CD14-positive monocyte (primary cell): ENCODE data around the gene PSD. TPM values are rescaled to one million over a fixed set of nuclear protein-coding genes. Genes with fewer than 3 reads are reported as not detected.

ENCODE experiments used
- DNase-seq, 3 donors: peaks; one replicate each; pipeline ENCODE4 v3.0.0-alpha.2; 2011 to 2022
- H2AFZ ChIP-seq: 2 replicates; pipeline ENCODE4 v1.6.0; 2012; ENCODE audit warnings: mild to moderate bottlenecking, low read depth, low read length, inconsistent platforms; ENCODE audit not compliant: insufficient read depth, poor library complexity, severe bottlenecking
- H3K27ac ChIP-seq, 2 donors: 1 replicate in 1 of 2; 2 replicates in 1 of 2; pipeline ENCODE4 v1.5.1; 2012 to 2013; ENCODE audit warnings: low read length in 2 of 2, control low read depth in 1 of 2, inconsistent platforms in 1 of 2, low read depth in 1 of 2, mild to moderate bottlenecking in 1 of 2
- H3K27me3 ChIP-seq, 2 donors: one replicate each; pipeline versions ENCODE4 v1.6.0 to v1.6.1; 2011 to 2013; ENCODE audit warnings: low read length in 2 of 2; ENCODE audit not compliant: control insufficient read depth in 2 of 2, insufficient read depth in 2 of 2
- H3K36me3 ChIP-seq, 2 donors: replicated peaks in 1 of 2; 1 replicate in 1 of 2; 2 replicates in 1 of 2; pipeline versions ENCODE4 v1.5.1 to v1.6.1; 2012 to 2013; ENCODE audit warnings: low read length in 2 of 2, control low read depth in 1 of 2, inconsistent platforms in 1 of 2, mild to moderate bottlenecking in 1 of 2; ENCODE audit not compliant: insufficient read depth in 2 of 2, control insufficient read depth in 1 of 2
- H3K4me1 ChIP-seq, 2 donors: 1 replicate in 1 of 2; 2 replicates in 1 of 2; pipeline versions ENCODE4 v1.5.1 to v1.6.1; 2012 to 2013; ENCODE audit warnings: low read length in 2 of 2, control low read depth in 1 of 2, inconsistent platforms in 1 of 2, mild to moderate bottlenecking in 1 of 2, moderate library complexity in 1 of 2; ENCODE audit not compliant: insufficient read depth in 2 of 2, control insufficient read depth in 1 of 2
- H3K4me2 ChIP-seq: replicated peaks from 2 replicates; pipeline ENCODE3; 2012; ENCODE audit warnings: low read length, moderate library complexity, mild to moderate bottlenecking; ENCODE audit not compliant: poor library complexity, severe bottlenecking; ENCODE audit errors: extremely low read depth
- H3K4me3 ChIP-seq, 3 experiments: fragments of 200-600 bp in 1 of 3; sonication (generic) in 1 of 3; replicated peaks in 1 of 3; 1 replicate in 2 of 3; 2 replicates in 1 of 3; pipeline ENCODE4 v1.5.1; 2011 to 2013; ENCODE audit warnings: low read length in 3 of 3, mild to moderate bottlenecking in 3 of 3, control low read depth in 2 of 3, low read depth in 2 of 3, inconsistent platforms in 1 of 3, moderate library complexity in 1 of 3
- H3K79me2 ChIP-seq: 2 replicates; pipeline ENCODE4 v1.6.0; 2012; ENCODE audit warnings: mild to moderate bottlenecking, control low read depth, inconsistent platforms, low read length, moderate library complexity; ENCODE audit not compliant: insufficient read depth
- H3K9ac ChIP-seq: 2 replicates; pipeline ENCODE4 v1.6.0; 2017; ENCODE audit warnings: low read length, mild to moderate bottlenecking; ENCODE audit not compliant: insufficient read depth, poor library complexity, severe bottlenecking
- H3K9me3 ChIP-seq, 2 donors: replicated peaks in 1 of 2; 1 replicate in 1 of 2; 2 replicates in 1 of 2; pipeline versions ENCODE4 v1.5.1 to v1.6.1; 2012 to 2013; ENCODE audit warnings: low read length in 2 of 2, control low read depth in 1 of 2; ENCODE audit not compliant: control insufficient read depth in 1 of 2, insufficient read depth in 1 of 2
- H4K20me1 ChIP-seq: 2 replicates; pipeline ENCODE4 v1.6.0; 2012; ENCODE audit warnings: mild to moderate bottlenecking, low read length, control low read depth, moderate library complexity; ENCODE audit not compliant: insufficient read depth
- H3K27ac Mint-ChIP-seq, 7 donors: one replicate each; pipeline ENCODE4 v1.8.0; 2020; ENCODE audit warnings: mild to moderate bottlenecking in 7 of 7, mixed read lengths in 7 of 7, moderate library complexity in 6 of 7, inconsistent platforms in 2 of 7
- H3K27me3 Mint-ChIP-seq, 3 donors: one replicate each; pipeline ENCODE4 v1.8.0; 2021 to 2022; ENCODE audit warnings: low read depth in 3 of 3, mild to moderate bottlenecking in 3 of 3, mixed read lengths in 3 of 3, moderate library complexity in 3 of 3, inconsistent platforms in 1 of 3
- H3K36me3 Mint-ChIP-seq, 2 donors: one replicate each; pipeline ENCODE4 v1.8.0; 2020; ENCODE audit warnings: mixed read lengths in 2 of 2, inconsistent platforms in 1 of 2, mild to moderate bottlenecking in 1 of 2
- H3K4me1 Mint-ChIP-seq: one replicate; pipeline ENCODE4 v1.8.0; 2020; ENCODE audit warnings: mild to moderate bottlenecking, mixed read lengths
- H3K4me3 Mint-ChIP-seq, 2 donors: one replicate each; pipeline ENCODE4 v1.8.0; 2020; ENCODE audit warnings: mild to moderate bottlenecking in 2 of 2, mixed read lengths in 2 of 2, moderate library complexity in 1 of 2
- H3K9me3 Mint-ChIP-seq, 7 donors: one replicate each; pipeline ENCODE4 v1.8.0; 2020 to 2022; ENCODE audit warnings: mixed read lengths in 7 of 7, mild to moderate bottlenecking in 6 of 7, moderate library complexity in 6 of 7, inconsistent platforms in 2 of 7
- whole genome bisulfite sequencing: methylation state at CpG from one replicate; pipeline ENCODE4 v1.1.5; 2013; ENCODE audit warnings: missing lambda C conversion rate; ENCODE audit not compliant: insufficient coverage; 5-methylcytosine and 5-hydroxymethylcytosine counted together
- intact Hi-C, 2 donors: fragments of 100-400 bp; cut with micrococcal nuclease; formaldehyde crosslinking; loops; one replicate each; pipeline versions ENCODE4 v1.15.0 to v1.15.1; 2023
- polyA plus RNA-seq, 3 donors: library from polyadenylated mRNA; depleted of rRNA in 1 of 3; unstranded in 2 of 3; stranded (reverse) in 1 of 3; fragments of 300-500 nt in 2 of 3; fragments of >200 nt in 1 of 3; fragmentation: Illumina TruSeq in 2 of 3; gene quantifications; 1 replicate in 2 of 3; 2 replicates in 1 of 3; pipeline ENCODE4 v1.2.3, GENCODE V29; 2012 to 2021
- TF ChIP-seq, protein P1 (sequence below): fragments of 200-600 bp; IDR thresholded peaks from one replicate; pipeline ENCODE4 v1.8.0; 2022; ENCODE audit warnings: antibody characterized with exemption, mild to moderate bottlenecking

PSD gene
- polyA plus RNA-seq, 3 donors: 0.27 to 1.5 (median 1.1) TPM

DNA sequence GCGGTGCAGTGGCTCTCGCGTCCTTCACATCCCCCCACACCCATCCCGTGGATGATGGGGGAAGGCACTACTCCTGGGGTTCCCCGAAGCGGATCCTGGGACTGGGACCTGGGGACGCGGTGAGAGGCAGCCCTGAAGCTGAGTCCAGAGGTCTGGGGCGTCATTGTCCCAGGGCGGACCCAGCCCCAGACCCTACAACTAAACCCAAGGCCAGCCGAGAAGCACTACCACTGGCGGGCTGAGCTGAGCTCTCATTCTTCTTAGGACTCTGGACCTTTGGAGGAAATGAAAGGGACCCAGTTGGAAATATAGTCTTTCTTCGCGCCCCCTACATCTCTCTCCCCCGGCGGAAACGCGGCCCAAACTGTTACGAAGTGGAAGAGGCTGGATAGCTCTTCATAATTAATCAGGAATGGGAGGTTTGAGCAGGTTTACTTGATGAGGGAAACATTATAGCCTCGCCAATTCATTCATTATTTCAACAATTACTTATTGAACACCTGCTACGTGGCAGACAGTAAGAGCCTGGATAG lies 1.7 kb upstream of the PSD start:
- H3K4me1 ChIP-seq: peaks cover 33 to 41% of the 10 kb centered on the region in 2 donors
- Mint-ChIP-seq H3K9me3 (peaks cover 0 to 7% (median 4%) of the 10 kb centered on the region in 7 donors), H3K36me3 (peaks cover 18 to 25% of the 10 kb centered on the region in 2 donors), H3K27me3 (peaks cover 21 to 34% (median 24%) of the 10 kb centered on the region in 3 donors), H3K4me3 (peak overlapping the region; percentile 93 to 97), H3K27ac (peak overlapping the region; percentile 89 to 98 (median 96)), H3K4me1 (peaks cover 34% of the 10 kb centered on the region)
- H3K4me3 ChIP-seq: peak overlapping the region; percentile 68 to 96 (median 82)
- H3K79me2 ChIP-seq: peaks cover 18% of the 10 kb centered on the region
- H3K27me3 ChIP-seq: peaks cover 11 to 22% of the 10 kb centered on the region in 2 donors
- H3K9ac ChIP-seq: peak overlapping the region; percentile 75
- H3K4me2 ChIP-seq: peak overlapping the region; percentile 98
- DNase-seq: peak in 1 of 3 donors; percentile 20
- H3K9me3 ChIP-seq: no peaks in the 10 kb centered on the region
- intact Hi-C loops: loop anchor here (2.0 to 5.0 kb wide), 2 partner anchors 42 to 59 kb away; no protein-coding TSS in a partner anchor
- TF ChIP-seq, protein P1, sequence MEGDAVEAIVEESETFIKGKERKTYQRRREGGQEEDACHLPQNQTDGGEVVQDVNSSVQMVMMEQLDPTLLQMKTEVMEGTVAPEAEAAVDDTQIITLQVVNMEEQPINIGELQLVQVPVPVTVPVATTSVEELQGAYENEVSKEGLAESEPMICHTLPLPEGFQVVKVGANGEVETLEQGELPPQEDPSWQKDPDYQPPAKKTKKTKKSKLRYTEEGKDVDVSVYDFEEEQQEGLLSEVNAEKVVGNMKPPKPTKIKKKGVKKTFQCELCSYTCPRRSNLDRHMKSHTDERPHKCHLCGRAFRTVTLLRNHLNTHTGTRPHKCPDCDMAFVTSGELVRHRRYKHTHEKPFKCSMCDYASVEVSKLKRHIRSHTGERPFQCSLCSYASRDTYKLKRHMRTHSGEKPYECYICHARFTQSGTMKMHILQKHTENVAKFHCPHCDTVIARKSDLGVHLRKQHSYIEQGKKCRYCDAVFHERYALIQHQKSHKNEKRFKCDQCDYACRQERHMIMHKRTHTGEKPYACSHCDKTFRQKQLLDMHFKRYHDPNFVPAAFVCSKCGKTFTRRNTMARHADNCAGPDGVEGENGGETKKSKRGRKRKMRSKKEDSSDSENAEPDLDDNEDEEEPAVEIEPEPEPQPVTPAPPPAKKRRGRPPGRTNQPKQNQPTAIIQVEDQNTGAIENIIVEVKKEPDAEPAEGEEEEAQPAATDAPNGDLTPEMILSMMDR: no peak
- H3K36me3 ChIP-seq: peaks cover 21% of the 10 kb centered on the region in 2 donors
- H2AFZ ChIP-seq: peak overlapping the region; percentile 90
- H3K27ac ChIP-seq: peak overlapping the region; percentile 70 to 71
- H4K20me1 ChIP-seq: peaks cover 26% of the 10 kb centered on the region
- 0% methylated on average over 3 of the region's 21 CpGs for WGBS

DNA sequence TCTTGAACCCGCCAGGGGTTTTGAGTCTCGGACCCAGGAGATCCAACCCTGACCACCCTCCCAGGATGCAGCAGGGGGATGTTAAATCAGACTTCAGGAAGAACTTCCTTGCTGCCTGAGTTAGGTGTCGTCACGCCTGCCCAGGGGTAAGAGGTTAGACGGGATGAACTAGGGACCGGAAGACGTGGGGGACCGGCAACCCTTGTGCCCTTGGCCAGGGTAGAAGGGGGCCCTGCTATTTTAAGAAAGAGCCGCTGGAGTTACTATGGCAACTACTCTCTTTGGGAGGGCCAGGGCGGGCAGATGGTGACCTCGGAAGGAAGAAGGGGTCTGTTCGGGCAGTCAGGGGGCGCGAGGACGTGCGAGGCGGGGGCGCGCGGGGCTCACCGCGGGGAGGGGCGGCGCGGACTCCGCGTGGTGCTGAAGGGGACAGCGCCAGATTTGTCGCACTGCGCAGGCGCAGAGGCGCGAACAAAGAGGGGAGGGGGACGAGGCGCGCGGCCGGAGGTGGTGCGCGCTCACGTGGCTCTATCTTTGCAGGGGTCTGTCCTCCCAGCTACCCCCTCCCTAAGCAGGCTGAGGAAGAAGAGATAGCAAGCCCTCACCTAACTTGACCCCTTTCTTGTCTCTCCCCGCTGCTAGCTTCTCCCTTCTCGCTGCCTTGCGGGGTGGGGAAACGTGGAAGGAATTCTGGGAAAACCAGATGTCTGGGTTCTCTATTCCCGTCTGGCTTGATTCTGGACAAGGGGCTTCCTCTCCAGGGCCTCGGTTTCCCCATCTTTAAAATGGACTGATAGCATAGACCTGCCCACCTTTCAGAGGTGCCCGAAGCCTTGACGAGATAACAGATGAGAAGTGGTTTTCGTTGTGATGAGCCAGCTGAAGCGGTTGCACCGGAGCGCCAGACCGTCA lies 940 bp upstream of the PSD start:
- H3K27ac ChIP-seq: no peak overlapping the region
- peaks cover 24% of the 10 kb centered on the region for H4K20me1 ChIP-seq
- TF ChIP-seq, protein P1: no peak
- H3K27me3 ChIP-seq: peaks cover 11 to 27% of the 10 kb centered on the region in 2 donors
- peaks cover 24 to 39% (median 24%) of the 10 kb centered on the region in 3 donors for H3K27me3 Mint-ChIP-seq
- H3K4me1 Mint-ChIP-seq: peaks cover 36% of the 10 kb centered on the region
- peak overlapping the region; percentile 98 for H3K4me2 ChIP-seq
- intact Hi-C loops: loop anchor here (2.0 to 5.0 kb wide), 2 partner anchors 43 to 59 kb away; no protein-coding TSS in a partner anchor
- peak overlapping the region; percentile 93 to 97 for H3K4me3 Mint-ChIP-seq
- no peaks in the 10 kb centered on the region for H3K9me3 ChIP-seq
- peak overlapping the region in 1 of 7 donors; percentile 75 for H3K27ac Mint-ChIP-seq
- peak in 1 of 3 donors; percentile 40 for DNase-seq
- peaks cover 0 to 7% (median 4%) of the 10 kb centered on the region in 7 donors for H3K9me3 Mint-ChIP-seq
- WGBS: 1% methylated on average over 36 of the region's 54 CpGs
- H3K9ac ChIP-seq: no peak overlapping the region
- peak overlapping the region; percentile 90 for H2AFZ ChIP-seq
- H3K36me3 ChIP-seq: peaks cover 16 to 17% of the 10 kb centered on the region in 2 donors
- H3K4me3 ChIP-seq: peak overlapping the region; percentile 2 to 96 (median 82)
- H3K4me1 ChIP-seq: peaks cover 33 to 41% of the 10 kb centered on the region in 2 donors
- H3K79me2 ChIP-seq: peaks cover 17% of the 10 kb centered on the region
- H3K36me3 Mint-ChIP-seq: peaks cover 11 to 18% of the 10 kb centered on the region in 2 donors
